NAMALWA (cell line): ENCODE measurements around the gene NUP98.
A peak's percentile ranks its signal among the peaks of the same experiment; 100 is the strongest.
"Not testable (repeated sequence)": the region's sequence is repeated elsewhere in the genome, so short reads cannot be mapped to it uniquely, and the experiment has no call there.

Experiments used
- DNase-seq: peaks from one replicate; pipeline ENCODE4 v3.0.0-alpha.2; 2015; ENCODE audit warnings: low spot score

NUP98 gene

DNA sequence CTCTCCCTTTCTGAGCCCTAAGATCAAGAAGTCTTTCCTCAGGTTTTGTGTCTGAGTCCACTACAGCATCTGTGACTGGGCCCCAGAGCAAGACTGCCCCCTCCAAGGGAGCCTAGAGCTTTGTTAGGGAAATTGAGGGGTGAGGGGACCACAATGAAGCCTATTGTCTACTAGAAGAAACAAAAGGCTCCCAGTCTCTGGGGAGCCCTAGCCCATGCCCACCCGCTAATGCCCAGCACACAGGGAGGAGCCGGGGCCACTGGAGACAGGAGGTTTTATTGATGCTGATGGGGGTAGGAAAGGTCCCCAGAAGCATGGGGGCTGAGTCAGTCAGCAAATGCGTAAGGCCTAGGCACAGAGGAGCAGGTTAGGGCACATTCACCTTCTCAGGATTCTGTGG lies 29.4 kb upstream of the NUP98 start:
- no peak for DNase-seq

DNA sequence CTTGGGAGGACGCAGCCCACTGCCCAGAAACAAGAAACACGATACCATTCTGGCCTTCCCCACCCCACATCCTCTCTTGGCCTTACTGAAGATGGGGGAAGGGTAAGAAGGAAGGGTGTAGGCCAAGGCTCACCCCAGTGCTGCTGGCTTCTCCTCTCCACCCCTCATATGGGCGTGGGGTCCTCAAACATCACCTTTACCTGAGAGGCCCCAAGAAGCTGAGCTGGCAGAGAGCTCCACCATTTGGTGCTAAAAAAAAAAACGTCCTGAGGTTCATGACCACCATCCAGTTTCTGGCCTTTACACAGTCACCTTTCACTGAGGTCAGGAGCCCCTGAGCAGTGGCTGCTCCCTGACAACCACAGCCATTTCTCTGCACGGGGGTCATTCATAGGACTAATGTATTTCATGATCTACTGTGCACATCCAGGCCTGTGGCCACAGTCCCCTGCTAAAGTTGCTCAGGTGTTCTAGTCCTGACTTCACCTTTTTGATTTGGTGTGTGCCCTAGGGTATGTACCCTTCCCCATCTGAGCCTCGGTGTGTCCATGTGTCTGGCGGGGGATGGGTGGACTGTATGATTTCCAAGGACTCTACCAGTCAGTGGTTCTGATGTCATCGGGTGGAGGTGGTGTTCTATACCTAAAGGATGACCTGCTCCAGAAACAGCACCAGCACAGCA lies 28.3 kb upstream of the NUP98 start:
- no peak for DNase-seq

DNA sequence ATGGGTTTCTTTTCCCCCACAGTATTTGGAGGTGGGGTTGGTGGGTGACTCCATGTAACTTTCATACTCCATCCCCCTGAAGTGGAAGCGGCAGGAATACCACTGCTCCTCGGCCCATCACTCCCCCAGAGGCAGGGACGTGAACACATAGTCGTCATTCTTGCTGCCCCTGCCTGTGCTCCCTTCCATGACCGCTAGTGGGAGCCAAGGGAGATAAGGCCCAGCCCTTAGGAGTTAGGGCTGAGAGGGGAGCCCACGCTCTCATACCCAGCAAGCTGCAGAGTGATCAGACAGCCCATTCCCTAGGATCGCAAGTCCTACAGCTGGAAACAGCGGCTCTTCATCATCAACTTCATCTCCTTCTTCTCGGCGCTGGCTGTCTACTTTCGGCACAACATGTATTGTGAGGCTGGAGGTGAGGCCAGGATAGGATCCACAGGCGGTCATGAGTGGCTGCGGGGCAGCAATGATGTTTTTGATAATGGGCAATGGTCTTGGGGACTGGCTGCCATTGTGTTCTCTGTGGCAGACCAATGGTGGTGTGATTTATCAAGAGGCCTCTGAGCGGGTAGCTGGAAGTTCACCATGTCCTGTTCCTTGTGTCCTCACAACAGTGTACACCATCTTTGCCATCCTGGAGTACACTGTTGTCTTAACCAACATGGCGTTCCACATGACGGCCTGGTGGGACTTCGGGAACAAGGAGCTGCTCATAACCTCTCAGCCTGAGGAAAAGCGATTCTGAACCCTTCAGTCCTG lies 27.5 kb upstream of the NUP98 start:
- peak; percentile 89 for DNase-seq

DNA sequence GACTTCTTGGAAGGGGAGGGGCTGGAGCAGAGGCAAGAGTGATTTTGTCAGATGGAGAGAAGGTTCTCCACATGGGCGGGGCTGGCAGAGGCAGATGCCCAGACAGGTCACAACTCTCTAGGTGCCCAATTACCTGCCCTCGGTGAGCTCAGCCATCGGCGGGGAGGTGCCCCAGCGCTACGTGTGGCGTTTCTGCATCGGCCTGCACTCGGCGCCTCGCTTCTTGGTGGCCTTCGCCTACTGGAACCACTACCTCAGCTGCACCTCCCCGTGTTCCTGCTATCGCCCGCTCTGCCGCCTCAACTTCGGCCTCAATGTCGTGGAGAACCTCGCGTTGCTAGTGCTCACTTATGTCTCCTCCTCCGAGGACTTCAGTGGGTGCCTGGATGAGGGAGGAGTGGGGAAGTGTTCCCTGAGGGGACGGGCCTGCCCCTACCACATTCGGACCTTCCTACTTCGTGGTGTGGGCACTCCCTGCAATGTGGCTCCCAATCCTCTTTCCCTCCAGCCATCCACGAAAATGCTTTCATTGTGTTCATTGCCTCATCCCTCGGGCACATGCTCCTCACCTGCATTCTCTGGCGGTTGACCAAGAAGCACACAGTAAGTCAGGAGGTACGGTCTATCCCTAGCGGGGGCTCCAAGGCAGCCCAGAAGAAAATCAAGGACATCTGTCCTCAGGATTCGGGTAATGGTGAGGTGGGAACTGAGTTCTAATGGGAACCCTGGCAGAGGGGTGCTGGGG lies 26.6 kb upstream of the NUP98 start:
- no peak for DNase-seq

DNA sequence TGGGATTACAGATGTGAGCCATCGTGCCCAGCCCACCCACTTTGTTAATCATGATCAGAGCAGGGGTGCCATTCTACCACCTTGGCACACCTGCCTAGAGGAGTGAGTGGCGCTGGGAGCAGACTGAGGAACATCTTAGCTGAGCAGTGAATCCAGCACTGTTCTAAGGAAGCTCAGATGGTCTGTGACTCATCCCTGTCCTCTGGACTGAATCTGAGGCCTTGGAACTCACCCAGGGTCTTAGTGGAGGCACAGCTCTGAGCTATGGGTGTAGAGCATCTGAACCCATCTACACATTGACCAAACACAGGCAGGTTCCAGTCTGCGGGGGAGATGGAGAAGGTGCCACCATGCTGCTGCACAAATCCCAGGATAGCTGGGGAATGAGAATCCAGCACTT lies 25.9 kb upstream of the NUP98 start:
- DNase-seq = no peak

DNA sequence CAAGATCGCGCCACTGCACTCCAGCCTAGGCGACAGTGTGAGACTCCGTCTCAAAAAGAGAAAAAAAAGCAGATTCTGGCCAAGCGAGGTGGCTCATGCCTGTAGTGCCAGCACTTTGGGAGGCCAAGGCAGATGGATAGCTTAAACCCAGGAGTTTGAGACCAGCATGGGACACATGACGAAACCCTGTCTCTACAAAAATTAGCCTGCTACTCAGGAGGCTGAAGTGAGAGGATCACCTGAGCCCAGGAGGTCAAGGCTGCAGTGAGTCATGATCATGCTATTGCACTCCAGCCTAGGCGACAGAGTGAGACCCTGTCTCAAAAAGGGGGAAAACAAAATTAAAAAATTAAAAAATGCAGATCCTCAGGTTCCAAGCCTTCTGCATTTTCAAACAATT lies 25.0 kb upstream of the NUP98 start:
- no peak for DNase-seq

DNA sequence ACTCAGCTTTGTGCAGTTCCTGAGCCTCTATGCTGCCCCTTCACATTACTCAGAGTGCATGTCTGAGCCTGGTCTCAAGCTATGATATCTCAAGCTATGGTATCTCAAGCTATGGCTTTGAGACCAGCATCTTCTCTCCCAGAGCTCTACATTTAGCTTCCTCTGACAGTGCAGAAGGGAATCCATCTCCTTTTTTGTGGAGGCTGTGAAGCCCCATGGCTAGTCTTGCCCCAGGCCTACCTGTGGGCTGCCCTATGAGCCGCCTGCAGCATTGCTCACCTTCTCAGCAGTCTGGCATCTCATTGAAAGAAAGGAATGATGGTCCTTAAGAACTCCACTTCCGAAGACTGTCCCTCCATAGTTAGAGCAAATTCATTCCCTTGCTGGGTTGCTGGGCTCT lies 23.6 kb upstream of the NUP98 start:
- DNase-seq = no peak

DNA sequence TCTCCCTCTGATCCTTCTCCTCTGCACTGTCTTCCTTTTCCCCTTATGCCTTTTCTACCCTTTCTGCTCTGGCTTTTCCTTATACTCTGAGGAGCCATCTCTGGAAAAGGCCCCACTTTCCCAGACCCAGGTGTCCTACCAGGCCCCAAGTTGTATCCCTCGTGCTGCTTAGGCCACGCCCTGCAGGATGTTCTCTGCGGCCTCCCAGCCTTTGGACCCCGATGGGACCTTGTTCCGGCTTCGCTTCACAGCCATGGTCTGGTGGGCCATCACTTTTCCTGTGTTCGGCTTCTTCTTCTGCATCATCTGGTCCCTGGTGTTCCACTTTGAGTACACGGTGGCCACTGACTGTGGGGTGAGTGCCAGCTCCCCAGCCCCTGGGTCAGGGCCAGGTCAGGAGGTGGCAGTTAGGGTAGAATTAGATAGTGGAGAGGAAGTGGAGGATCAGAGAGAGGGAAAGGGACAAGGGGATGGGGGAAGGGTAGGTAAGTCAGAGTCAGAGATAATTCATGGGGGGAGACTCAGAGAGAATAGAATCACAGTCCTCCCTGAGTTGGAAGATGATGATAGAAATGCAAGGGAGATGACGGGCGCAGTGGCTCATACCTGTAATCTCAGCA lies 19.9 kb upstream of the NUP98 start:
- no peak for DNase-seq

DNA sequence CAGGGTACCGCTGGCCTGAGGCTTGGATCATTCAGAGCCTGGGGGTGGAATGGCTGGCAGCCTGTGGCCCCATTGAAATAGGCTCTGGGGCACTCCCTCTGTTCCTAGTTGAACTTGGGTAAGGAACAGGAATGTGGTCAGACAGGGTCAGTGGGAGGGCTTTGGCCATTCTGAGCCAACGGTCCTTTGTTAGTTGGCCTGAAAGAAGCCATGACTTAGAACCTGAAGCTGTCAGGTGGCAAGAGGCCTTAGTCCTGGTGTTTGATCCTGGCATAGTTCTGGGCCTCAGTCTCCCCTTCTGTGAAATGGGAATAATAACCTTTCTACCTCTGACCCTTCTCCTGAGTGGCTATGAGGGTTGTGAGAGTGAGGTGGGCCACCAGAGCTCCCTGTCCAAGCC lies 19.3 kb upstream of the NUP98 start:
- no peak for DNase-seq

DNA sequence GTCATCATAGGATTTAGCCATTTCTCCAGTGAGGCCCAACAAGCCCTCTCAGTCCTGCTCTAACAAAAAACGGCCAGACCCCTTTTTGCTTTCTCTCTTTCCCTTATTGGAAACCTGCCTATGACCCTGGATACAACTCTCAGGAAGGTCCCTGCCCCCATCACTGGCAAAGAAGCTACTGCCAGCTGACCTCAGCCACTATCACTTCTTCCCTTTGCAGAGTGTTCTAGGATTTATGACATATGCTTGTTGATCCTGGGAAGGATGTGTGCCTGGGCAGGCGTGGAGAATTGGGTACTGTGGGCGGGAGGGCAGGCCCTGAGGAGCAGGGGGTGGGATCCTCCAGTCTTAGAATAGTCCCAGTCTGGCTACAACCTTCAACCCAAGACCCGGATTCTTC lies 18.5 kb upstream of the NUP98 start:
- no peak for DNase-seq

DNA sequence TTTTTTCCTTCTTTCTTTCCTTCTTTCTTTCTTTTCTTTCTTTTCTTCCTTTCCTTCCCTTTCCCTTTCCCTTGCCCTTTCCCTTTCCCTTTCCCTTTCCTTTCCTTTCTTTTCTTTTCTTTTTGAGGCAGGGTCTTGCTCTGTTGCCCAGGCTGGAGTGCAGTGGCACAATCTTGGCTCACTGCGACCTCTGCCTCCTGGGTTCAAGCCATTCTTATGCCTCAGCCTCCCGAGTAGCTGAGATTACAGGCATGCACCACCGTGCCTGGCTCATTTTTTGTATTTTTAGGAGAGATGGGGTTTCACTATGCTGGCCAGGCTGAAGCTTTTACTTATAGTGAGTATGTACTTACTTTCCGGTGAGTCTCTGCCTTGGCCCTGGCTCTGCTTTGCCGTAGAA lies 17.5 kb upstream of the NUP98 start:
- DNase-seq = not testable (repeated sequence)

DNA sequence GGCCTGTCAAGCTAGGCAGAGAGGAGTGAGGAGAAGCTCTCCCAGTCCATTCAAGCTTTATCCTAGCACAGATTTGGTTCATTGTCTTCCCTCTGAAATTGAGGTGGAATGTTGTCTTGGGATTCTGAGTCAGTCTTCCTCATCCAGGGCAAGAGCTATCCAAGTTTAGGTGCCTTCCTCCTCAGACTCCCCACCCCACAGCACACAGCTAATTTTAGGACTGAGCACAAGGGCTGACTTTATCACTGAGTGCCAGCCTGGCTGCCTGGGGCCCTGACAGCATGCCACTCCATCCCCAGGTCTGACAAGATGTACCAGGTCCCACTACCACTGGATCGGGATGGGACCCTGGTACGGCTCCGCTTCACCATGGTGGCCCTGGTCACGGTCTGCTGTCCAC lies 13.6 kb upstream of the NUP98 start:
- DNase-seq = no peak

DNA sequence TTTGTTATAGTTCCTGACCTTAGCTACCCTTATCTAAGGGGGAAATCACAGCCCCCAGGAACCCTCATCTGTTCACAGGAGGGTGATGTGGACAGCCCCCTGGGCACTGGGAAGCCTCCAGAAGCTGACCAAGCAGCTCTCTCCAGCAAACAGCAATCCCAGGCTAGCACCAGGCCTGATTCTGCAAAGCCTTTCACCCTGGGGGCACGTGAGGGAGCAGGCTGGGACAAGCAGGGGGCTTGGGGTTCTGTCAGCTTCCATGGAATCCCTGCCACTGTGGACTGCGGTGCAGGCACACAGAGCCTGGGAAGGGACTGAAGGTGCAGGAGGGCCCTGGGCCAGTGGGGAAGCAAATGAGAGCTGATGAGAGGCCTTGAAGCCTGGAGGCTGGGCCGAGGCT lies 13.1 kb upstream of the NUP98 start:
- DNase-seq = no peak

DNA sequence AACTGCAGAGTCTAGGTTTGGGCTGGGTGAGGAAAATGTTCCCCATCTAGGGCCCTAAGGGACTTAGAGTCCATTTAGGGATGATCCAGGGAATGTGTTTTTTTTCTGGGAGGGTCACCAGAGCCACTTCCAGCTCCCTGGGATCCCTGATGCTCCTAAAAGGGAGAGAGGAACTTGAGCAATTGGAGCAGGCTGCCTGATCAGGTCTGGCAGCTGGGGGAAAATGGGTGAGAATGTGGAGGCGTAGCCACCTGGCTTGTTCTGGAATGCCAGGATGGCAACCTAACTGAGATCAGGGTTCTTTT lies 12.2 kb upstream of the NUP98 start:
- DNase-seq = no peak

DNA sequence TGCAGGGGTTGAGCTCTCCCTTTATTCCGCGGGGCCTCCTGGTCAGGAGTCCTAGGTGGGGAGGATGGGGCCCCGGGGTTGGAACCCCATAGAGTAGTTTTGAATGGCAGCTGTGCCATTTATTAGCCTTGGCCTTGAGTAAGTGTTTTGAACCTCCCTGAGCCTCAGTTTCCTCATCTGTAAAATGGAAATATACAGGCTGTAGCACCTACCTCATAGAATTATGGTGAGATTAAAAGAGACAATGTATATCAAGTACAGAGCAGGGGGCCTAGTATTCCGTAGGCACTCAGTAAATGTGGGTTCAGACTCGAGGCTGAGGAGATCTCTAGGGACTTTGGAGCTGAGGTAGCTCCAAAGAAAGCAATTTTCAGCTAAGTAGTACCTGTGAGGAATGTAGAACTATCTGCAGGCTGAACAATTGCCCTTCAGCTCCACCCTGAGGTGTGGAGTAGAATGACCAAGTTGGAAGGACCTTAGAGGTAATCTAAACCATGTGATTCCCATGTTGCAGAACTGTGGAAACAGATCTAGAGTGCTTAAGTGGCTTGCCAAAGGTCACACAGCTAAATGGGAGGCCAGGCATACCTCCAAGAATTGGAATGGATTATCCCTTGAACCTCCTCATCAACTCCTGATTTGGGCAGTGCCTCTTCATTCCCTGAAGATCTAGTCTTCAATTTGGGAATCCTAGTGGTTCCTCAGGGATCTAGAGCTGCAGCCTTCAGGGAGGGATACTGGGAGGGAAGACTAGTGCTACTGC lies 11.7 kb upstream of the NUP98 start:
- peak; percentile 72 for DNase-seq

DNA sequence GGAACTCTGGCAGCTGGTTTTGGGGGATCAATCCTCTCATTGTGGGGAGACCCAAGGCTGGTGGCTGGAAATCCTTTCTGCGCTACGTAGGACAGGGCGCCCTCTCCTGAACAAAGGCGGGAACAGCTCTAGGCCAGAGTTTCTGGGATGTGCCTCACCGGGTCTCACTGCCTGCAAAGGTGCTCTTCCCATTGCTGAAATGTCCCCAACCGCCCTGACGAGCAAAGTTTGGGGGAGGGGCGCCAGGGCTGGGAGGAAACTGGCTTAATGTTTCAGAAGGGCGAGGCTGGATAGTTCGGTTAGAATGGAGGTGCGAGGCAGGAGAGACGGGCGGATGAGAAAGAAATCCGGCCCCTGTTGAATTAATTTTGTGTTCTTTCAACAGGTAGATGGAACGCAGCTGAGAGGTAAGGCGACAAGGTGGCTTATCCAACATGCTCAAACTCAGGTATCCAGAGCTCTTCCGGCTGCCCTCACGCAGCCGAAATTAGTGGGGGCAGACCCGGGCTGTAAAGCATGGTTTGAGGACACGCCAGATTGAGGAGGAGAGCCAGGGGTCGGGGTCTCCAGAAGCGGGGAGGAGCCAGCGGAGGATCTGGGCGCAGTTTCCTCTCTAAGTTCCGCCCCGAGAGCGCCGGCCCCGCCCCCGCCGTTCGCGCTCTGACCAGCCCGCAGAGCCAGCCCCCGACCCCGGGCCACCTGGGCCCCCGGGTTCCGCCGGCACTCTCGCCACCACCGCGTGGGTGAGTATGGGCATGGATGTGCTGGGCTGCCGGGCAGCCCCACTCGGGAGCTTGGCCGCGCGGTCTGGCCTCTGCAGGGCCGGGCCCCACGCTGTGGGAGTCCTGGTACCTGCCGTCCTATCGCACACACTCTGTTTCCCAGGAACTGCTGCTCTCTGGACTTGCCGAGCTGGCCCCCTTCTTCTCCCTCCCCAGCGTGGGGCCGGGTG lies 10.8 kb upstream of the NUP98 start, which contains the start of gene PGAP2:
Gene PGAP2, plus strand, starts transcription at position 652 of the 952 bp plus-strand sequence. CDS start 2,700 bp downstream, outside the sequence.
- peak; percentile 60 for DNase-seq

DNA sequence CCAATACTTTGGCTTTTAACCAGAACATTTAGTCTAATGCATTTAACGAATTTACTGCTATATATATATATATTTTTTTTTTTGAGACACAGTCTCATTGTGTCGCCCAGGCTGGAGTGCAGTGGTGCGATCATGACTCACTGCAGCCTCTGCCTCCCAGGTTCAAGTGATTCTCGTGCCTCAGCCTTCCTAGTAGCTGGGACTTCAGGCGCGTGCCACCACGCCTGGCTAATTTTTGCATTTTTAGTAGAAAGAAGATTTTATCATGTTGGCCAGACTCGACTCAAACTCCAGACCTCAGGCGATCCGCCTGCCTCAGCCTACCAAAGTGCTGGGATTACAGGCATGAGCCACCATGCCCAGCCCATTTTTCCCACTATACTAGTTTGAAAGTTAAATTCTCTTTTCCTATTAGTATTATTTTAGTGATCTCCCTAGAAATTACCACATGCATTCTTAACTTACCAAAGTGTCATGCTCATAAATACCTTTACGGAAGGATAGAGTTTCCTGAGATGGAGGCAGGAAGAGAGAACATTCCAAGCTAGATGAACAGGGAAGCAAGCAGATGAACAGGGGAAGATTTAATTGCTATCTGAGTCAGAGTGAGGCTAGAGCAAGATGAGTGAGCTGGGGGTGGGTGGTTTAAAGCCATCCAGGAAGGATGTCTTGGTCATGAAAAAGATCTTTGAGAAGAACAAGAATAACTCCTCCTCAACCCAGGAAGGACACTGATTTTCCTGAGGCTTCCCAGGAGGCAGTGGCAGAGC lies 6.6 kb upstream of the NUP98 start:
- no peak for DNase-seq

DNA sequence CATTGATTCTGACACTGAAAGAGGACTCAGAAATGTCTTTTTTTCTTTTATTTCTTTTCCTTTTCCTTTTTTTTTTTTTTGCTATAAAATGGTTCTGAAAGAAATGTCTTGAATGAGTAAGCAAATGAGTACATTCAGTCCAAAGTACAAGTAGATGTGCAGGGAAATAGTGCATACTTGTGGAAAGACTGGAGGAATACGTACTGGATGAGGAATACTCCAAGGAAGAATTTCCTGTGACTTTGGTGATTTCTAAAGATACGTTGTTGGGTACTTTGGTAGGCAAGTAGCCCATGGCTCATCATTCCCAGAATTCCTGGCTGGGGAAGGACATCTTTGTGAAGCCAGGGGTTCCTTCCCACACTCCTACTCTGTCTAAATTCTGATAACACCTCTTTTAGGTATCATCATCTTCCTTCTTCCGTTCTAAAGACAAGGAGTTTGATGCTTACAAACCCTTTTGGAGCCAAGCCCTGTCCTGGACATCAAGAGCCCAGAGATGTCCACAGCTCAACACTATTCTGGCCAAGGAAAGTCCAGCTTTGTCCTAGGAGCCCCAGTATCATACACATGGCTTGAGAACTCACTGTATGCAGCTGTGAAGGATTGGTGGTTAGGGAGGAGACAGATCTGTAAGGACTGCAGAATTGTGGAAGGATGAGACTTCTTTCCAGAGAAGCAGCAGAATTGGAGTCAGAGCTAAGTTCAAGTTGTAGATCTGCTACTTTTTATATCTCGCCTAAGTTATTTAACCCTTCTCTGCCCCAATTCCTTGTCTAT lies 4.8 kb upstream of the NUP98 start:
- peak; percentile 14 for DNase-seq

DNA sequence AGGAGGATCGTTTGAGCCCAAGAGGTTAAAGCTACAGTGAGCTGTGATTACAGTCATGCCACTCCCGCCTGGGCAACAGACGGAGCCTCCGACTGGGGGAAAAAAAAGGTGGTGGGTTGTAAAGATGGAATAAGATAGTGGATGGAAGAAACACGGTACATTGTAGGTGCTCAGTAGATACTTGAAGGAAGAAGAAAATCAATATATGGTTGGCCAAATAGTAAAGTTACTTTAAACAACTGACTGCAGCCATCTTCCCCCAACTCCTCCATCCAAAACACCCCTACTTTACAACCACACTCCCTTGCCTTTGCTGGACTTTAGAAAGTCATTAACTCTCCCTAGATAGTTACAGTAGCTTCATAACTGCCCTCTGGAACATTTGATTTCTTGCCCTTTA lies 2.5 kb upstream of the NUP98 start:
- no peak for DNase-seq
